OCI-LY3 (cell line): ENCODE measurements around the gene HIRIP3.

ENCODE experiments used
- H2AFZ ChIP-seq: fragments of 200-600, 300-600 bp; shearing (Covaris generic); 2 replicates; pipeline ENCODE4 v1.6.0; 2014; ENCODE audit warnings: antibody characterized with exemption, low read depth, low read length
- H3K27ac ChIP-seq: fragments of 200-600, 300-600 bp; sonication (generic); 2 replicates; pipeline ENCODE4 v1.5.1; 2014; ENCODE audit warnings: mild to moderate bottlenecking, low read length, moderate library complexity, mixed read lengths
- H3K27me3 ChIP-seq: fragments of 200-600, 300-600 bp; sonication (generic); 2 replicates; pipeline ENCODE4 v1.6.1; 2014; ENCODE audit warnings: low read depth, low read length, mixed read lengths
- H3K36me3 ChIP-seq: fragments of 200-600, 300-600 bp; sonication (generic); replicated peaks from 2 replicates; pipeline ENCODE3; 2014; ENCODE audit warnings: low read depth, low read length, mixed read lengths
- H3K4me1 ChIP-seq: fragments of 300-600, 200-600 bp; sonication (generic); 2 replicates; pipeline ENCODE4 v1.6.1; 2014; ENCODE audit warnings: low read length, mixed read lengths
- H3K4me2 ChIP-seq: fragments of 200-600, 300-600 bp; sonication (generic); 2 replicates; pipeline ENCODE4 v1.6.1; 2014; ENCODE audit warnings: low read length, mixed read lengths
- H3K4me3 ChIP-seq: fragments of 300-600, 200-600 bp; sonication (generic); 2 replicates; pipeline ENCODE4 v1.5.1; 2014; ENCODE audit warnings: antibody characterized with exemption, mild to moderate bottlenecking, low read length, moderate library complexity
- H3K79me2 ChIP-seq: fragments of 300-600, 200-600 bp; shearing (Covaris generic); 2 replicates; pipeline ENCODE4 v1.6.1; 2014; ENCODE audit warnings: mild to moderate bottlenecking, low read length, mixed read lengths
- H3K9ac ChIP-seq: fragments of 300-600, 200-600 bp; shearing (Covaris generic); 2 replicates; pipeline ENCODE4 v1.6.0; 2014; ENCODE audit warnings: mild to moderate bottlenecking, low read length, moderate library complexity
- H3K9me3 ChIP-seq: fragments of 200-600, 300-600 bp; shearing (Covaris generic); 2 replicates; pipeline ENCODE4 v1.6.1; 2014; ENCODE audit warnings: low read length, mixed read lengths; ENCODE audit not compliant: insufficient read depth
- H4K20me1 ChIP-seq: fragments of 200-600, 300-600 bp; sonication (generic); 2 replicates; pipeline ENCODE4 v1.6.1; 2016; ENCODE audit warnings: low read length, mixed read lengths; ENCODE audit not compliant: insufficient read depth
- EZH2phosphoT487 ChIP-seq: fragments of 200-600 bp; shearing (Covaris generic); IDR thresholded peaks from 2 replicates; pipeline ENCODE4 v1.6.1; 2018; ENCODE audit warnings: antibody characterized with exemption, mixed run types, low read depth
- TF ChIP-seq, protein P1 (sequence below): fragments of 200-600, 300-600 bp; sonication (generic); IDR thresholded peaks from 2 replicates; pipeline ENCODE4 v1.5.1; 2014; ENCODE audit warnings: antibody characterized with exemption, low read length, low read depth

Gene HIRIP3

DNA sequence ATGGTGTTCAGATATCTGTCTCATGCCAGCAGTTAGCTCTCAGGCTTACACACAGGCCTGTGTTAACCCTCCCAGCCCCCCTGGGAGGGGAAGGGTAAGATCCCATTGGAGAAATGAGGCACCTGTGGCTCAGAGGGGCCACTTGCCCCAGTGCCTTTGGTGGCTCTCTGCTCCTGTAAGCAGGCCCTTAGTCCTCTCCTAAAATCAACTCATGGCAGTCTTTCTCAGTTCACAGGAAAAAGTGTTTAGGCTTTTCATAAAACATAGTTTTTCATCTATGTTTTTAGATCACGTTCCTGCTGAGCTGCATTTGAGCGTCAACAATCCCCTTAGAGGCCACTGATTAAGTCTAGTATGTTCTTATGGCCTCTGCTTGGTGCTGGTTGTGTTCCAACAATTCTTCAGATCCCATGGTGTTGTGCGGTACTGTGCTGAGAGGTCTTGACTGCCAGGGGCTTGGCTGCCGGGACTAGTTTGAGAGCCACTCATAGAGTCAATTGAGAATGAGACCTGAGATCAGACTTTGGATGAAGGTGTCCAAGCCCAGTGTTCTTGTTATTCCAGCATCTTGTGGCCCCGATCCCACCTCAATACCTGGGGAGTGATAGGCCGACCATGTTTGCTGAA is 11.2 kb downstream of the HIRIP3 start:
- H3K27me3 ChIP-seq, result no peaks in the 10 kb centered on the region
- TF ChIP-seq, protein P1, sequence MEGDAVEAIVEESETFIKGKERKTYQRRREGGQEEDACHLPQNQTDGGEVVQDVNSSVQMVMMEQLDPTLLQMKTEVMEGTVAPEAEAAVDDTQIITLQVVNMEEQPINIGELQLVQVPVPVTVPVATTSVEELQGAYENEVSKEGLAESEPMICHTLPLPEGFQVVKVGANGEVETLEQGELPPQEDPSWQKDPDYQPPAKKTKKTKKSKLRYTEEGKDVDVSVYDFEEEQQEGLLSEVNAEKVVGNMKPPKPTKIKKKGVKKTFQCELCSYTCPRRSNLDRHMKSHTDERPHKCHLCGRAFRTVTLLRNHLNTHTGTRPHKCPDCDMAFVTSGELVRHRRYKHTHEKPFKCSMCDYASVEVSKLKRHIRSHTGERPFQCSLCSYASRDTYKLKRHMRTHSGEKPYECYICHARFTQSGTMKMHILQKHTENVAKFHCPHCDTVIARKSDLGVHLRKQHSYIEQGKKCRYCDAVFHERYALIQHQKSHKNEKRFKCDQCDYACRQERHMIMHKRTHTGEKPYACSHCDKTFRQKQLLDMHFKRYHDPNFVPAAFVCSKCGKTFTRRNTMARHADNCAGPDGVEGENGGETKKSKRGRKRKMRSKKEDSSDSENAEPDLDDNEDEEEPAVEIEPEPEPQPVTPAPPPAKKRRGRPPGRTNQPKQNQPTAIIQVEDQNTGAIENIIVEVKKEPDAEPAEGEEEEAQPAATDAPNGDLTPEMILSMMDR, result no peak
- no peak for TF ChIP-seq EZH2phosphoT487
- H3K9ac ChIP-seq, result no peak overlapping the region
- peaks cover 52% of the 10 kb centered on the region for H3K36me3 ChIP-seq
- H3K4me3 ChIP-seq, result no peak overlapping the region
- H3K4me1 ChIP-seq, result no peaks in the 10 kb centered on the region
- H3K27ac ChIP-seq, result no peak overlapping the region
- no peaks in the 10 kb centered on the region for H4K20me1 ChIP-seq
- no peaks in the 10 kb centered on the region for H3K79me2 ChIP-seq
- no peak overlapping the region for H3K4me2 ChIP-seq
- H3K9me3 ChIP-seq, result no peaks in the 10 kb centered on the region
- no peak overlapping the region for H2AFZ ChIP-seq

DNA sequence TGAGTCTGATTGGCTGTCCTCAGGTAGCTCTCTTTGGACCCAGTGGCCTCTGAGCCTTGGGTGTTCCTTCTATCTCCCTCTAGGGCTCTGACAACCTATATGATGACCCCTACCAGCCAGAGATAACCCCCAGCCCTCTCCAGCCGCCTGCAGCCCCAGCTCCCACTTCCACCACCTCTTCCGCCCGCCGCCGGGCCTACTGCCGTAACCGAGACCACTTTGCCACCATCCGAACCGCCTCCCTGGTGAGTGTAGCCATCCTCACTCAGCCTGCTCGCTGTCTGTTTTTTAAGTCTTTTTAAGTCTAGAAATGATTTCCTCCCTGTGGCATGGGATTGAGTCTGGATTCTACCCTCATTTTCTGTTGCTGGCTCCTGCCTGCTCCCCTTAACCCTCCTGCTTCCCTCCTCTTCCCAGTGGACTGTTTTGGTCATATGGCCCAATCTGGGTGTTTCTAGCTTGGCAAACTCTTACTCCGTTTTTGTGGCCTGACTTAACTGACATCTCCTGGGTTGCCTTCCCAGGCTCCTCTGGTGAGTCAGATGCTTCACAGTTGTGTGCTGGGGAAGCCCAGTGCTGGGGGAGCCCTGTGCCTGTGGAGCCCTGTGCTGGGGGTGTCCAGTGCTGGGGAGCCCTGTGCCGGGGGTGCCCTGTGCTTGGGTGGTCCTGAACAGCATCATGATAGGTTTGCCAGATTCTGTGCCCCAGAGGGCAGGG is 11.8 kb downstream of the HIRIP3 start:
- no peak overlapping the region for H2AFZ ChIP-seq
- H3K4me1 ChIP-seq, result no peaks in the 10 kb centered on the region
- H3K4me2 ChIP-seq, result no peak overlapping the region
- H3K27ac ChIP-seq, result no peak overlapping the region
- no peaks in the 10 kb centered on the region for H3K79me2 ChIP-seq
- H3K9me3 ChIP-seq, result no peaks in the 10 kb centered on the region
- H4K20me1 ChIP-seq, result no peaks in the 10 kb centered on the region
- peaks cover 51% of the 10 kb centered on the region for H3K36me3 ChIP-seq
- TF ChIP-seq EZH2phosphoT487, result no peak
- TF ChIP-seq, protein P1, result no peak
- H3K9ac ChIP-seq, result no peak overlapping the region
- no peak overlapping the region for H3K4me3 ChIP-seq
- H3K27me3 ChIP-seq, result no peaks in the 10 kb centered on the region

DNA sequence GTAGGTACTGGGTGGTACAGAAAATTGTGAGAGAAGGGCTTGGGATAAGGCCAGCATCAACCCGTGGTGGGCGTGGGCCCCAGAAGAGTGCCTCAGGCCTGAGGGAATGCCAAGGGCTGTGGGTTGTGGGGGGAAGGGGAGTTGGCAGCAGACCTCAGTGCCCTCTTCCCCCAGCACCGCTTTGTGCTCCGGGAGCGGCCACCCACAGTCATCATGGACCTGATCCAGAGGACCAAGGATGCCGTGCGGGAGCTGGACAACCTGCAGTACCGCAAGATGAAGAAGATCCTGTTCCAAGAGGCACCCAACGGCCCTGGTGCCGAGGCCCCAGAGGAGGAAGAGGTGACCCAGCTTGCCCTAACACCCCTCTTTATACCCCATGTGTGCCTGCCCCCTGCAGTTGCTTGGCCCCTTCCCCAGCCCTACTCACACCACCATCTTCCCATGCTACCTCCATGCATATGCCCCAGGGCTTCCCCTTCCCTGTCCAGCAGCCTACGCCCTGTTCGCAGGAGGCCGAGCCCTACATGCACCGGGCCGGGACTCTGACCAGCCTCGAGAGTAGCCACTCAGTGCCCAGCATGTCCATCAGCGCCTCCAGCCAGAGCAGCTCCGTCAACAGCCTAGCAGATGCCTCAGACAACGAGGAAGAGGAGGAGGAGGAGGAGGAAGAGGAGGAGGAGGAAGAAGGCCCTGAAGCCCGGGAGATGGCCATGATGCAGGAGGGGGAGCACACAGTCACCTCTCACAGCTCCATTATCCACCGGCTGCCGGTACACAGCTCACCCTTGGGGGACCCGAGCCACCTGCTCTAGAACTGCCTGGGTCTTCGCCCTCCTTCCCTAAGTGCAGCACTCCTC is 12.6 kb downstream of the HIRIP3 start:
- no peak overlapping the region for H3K9ac ChIP-seq
- TF ChIP-seq, protein P1, result no peak
- TF ChIP-seq EZH2phosphoT487, result no peak
- no peaks in the 10 kb centered on the region for H4K20me1 ChIP-seq

More for the DNA sequence above, 12.6 kb downstream of the HIRIP3 start:
- no peaks in the 10 kb centered on the region for H3K27me3 ChIP-seq
- H3K9me3 ChIP-seq, result no peaks in the 10 kb centered on the region
- no peak overlapping the region for H2AFZ ChIP-seq
- no peaks in the 10 kb centered on the region for H3K79me2 ChIP-seq
- H3K4me3 ChIP-seq, result no peak overlapping the region
- H3K4me2 ChIP-seq, result no peak overlapping the region
- H3K27ac ChIP-seq, result no peak overlapping the region
- no peaks in the 10 kb centered on the region for H3K4me1 ChIP-seq
- peaks cover 55% of the 10 kb centered on the region for H3K36me3 ChIP-seq
